ENCODE data around the gene CIP2A. TPM values are rescaled to one million over a fixed set of nuclear protein-coding genes. Genes with fewer than 3 reads are reported as not detected.

Gene CIP2A
- total and polyA plus RNA-seq, 2 of the 13 experiments (the other 11 are each of a cell fraction or from before 2014, with no cell fraction given), result 7.8 to 36.9 TPM

- no peak for TF ChIP-seq MED1 (CRISPR knock-in tag; IDR thresholded peaks at IDR 0.05)
- no peak for TF ChIP-seq ZNF121 (CRISPR knock-in tag; IDR thresholded peaks at IDR 0.05)
- TF ChIP-seq, protein P1, sequence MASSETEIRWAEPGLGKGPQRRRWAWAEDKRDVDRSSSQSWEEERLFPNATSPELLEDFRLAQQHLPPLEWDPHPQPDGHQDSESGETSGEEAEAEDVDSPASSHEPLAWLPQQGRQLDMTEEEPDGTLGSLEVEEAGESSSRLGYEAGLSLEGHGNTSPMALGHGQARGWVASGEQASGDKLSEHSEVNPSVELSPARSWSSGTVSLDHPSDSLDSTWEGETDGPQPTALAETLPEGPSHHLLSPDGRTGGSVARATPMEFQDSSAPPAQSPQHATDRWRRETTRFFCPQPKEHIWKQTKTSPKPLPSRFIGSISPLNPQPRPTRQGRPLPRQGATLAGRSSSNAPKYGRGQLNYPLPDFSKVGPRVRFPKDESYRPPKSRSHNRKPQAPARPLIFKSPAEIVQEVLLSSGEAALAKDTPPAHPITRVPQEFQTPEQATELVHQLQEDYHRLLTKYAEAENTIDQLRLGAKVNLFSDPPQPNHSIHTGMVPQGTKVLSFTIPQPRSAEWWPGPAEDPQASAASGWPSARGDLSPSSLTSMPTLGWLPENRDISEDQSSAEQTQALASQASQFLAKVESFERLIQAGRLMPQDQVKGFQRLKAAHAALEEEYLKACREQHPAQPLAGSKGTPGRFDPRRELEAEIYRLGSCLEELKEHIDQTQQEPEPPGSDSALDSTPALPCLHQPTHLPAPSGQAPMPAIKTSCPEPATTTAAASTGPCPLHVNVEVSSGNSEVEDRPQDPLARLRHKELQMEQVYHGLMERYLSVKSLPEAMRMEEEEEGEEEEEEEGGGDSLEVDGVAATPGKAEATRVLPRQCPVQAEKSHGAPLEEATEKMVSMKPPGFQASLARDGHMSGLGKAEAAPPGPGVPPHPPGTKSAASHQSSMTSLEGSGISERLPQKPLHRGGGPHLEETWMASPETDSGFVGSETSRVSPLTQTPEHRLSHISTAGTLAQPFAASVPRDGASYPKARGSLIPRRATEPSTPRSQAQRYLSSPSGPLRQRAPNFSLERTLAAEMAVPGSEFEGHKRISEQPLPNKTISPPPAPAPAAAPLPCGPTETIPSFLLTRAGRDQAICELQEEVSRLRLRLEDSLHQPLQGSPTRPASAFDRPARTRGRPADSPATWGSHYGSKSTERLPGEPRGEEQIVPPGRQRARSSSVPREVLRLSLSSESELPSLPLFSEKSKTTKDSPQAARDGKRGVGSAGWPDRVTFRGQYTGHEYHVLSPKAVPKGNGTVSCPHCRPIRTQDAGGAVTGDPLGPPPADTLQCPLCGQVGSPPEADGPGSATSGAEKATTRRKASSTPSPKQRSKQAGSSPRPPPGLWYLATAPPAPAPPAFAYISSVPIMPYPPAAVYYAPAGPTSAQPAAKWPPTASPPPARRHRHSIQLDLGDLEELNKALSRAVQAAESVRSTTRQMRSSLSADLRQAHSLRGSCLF (CRISPR knock-in tag; IDR thresholded peaks at IDR 0.05; ENCODE audit: borderline replicate concordance), result no peak
- no peak for TF ChIP-seq ZNF7 (CRISPR knock-in tag; IDR thresholded peaks at IDR 0.05)
- no peak for TF ChIP-seq ZNF569 (CRISPR knock-in tag; IDR thresholded peaks at IDR 0.05; ENCODE audit: borderline replicate concordance)
- TF ChIP-seq PLRG1 (conservative IDR thresholded peaks at IDR 0.05), result no peak
- no peak for TF ChIP-seq CREM (IDR thresholded peaks at IDR 0.05)
- no peak for TF ChIP-seq CREM (CRISPR knock-in tag; IDR thresholded peaks at IDR 0.05)
- no peak for TF ChIP-seq HMGXB4 (CRISPR knock-in tag; IDR thresholded peaks at IDR 0.05; ENCODE audit: borderline replicate concordance in 1 of 2, low read depth in 1 of 2)
- TF ChIP-seq CHCHD3 (CRISPR knock-in tag; IDR thresholded peaks at IDR 0.05), result no peak
- TF ChIP-seq TFDP1 (CRISPR knock-in tag; IDR thresholded peaks at IDR 0.05; ENCODE audit: borderline replicate concordance), result no peak
These were observed 14.5 kb upstream of the CIP2A start (continued) for GRCh38 chr3:108603691-108604090.
